ENCODE results near the gene IZUMO1. TPM values are rescaled to one million over a fixed set of nuclear protein-coding genes. Genes with fewer than 3 reads are reported as not detected.

The IZUMO1 gene
- total and polyA plus RNA-seq, 2 of the 13 experiments (the other 11 are each of a cell fraction or from before 2014, with no cell fraction given): 0.07 to 0.22 TPM

- TF ChIP-seq ZNF441 (CRISPR knock-in tag; IDR thresholded peaks at IDR 0.05; ENCODE audit: borderline replicate concordance) (no peak), U2AF2 (IDR thresholded peaks at IDR 0.05; ENCODE audit: low read depth, low read length) (no peak), NR2C2 (CRISPR knock-in tag; IDR thresholded peaks at IDR 0.05; ENCODE audit: borderline replicate concordance) (peak; percentile 76; the same call in 1 of the 2 replicates), ZNF720 (CRISPR knock-in tag; IDR thresholded peaks at IDR 0.05) (no peak), SRSF9 (IDR thresholded peaks at IDR 0.05; ENCODE audit: borderline replicate concordance, insufficient read depth, low read depth, low read length, poor library complexity, severe bottlenecking) (no peak), ZFP91 (CRISPR knock-in tag; IDR thresholded peaks at IDR 0.05; ENCODE audit: borderline replicate concordance) (no peak; the same call in 1 of the 2 replicates), ZIK1 (CRISPR knock-in tag; IDR thresholded peaks at IDR 0.05; ENCODE audit: borderline replicate concordance, low read depth) (peak; percentile 30; the same call in 1 of the 2 replicates), IRF2 (CRISPR knock-in tag; IDR thresholded peaks at IDR 0.05) (peak; percentile 22; the same call in 1 of the 2 replicates), ZNF749 (CRISPR knock-in tag; IDR thresholded peaks at IDR 0.05; ENCODE audit: borderline replicate concordance) (no peak), NFYB (CRISPR knock-in tag; IDR thresholded peaks at IDR 0.05) (peak; percentile 91), HDAC6 (IDR thresholded peaks at IDR 0.05; ENCODE audit: low read depth, low read length) (no peak), HDAC2 (CRISPR knock-in tag; IDR thresholded peaks at IDR 0.05) (no peak), ZNF780A (CRISPR knock-in tag; IDR thresholded peaks at IDR 0.05) (no peak), KLF15 (CRISPR knock-in tag; IDR thresholded peaks at IDR 0.05; ENCODE audit: borderline replicate concordance) (no peak), ETV5 (CRISPR knock-in tag; IDR thresholded peaks at IDR 0.05; ENCODE audit: borderline replicate concordance) (no peak), ZNF274 (CRISPR knock-in tag; IDR thresholded peaks at IDR 0.05) (no peak)
- TF ChIP-seq, protein P1, sequence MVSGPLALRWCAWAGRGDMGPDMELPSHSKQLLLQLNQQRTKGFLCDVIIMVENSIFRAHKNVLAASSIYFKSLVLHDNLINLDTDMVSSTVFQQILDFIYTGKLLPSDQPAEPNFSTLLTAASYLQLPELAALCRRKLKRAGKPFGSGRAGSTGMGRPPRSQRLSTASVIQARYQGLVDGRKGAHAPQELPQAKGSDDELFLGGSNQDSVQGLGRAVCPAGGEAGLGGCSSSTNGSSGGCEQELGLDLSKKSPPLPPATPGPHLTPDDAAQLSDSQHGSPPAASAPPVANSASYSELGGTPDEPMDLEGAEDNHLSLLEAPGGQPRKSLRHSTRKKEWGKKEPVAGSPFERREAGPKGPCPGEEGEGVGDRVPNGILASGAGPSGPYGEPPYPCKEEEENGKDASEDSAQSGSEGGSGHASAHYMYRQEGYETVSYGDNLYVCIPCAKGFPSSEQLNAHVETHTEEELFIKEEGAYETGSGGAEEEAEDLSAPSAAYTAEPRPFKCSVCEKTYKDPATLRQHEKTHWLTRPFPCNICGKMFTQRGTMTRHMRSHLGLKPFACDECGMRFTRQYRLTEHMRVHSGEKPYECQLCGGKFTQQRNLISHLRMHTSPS (CRISPR knock-in tag; IDR thresholded peaks at IDR 0.05; ENCODE audit: low read depth): no peak
- TF ChIP-seq, protein P2, sequence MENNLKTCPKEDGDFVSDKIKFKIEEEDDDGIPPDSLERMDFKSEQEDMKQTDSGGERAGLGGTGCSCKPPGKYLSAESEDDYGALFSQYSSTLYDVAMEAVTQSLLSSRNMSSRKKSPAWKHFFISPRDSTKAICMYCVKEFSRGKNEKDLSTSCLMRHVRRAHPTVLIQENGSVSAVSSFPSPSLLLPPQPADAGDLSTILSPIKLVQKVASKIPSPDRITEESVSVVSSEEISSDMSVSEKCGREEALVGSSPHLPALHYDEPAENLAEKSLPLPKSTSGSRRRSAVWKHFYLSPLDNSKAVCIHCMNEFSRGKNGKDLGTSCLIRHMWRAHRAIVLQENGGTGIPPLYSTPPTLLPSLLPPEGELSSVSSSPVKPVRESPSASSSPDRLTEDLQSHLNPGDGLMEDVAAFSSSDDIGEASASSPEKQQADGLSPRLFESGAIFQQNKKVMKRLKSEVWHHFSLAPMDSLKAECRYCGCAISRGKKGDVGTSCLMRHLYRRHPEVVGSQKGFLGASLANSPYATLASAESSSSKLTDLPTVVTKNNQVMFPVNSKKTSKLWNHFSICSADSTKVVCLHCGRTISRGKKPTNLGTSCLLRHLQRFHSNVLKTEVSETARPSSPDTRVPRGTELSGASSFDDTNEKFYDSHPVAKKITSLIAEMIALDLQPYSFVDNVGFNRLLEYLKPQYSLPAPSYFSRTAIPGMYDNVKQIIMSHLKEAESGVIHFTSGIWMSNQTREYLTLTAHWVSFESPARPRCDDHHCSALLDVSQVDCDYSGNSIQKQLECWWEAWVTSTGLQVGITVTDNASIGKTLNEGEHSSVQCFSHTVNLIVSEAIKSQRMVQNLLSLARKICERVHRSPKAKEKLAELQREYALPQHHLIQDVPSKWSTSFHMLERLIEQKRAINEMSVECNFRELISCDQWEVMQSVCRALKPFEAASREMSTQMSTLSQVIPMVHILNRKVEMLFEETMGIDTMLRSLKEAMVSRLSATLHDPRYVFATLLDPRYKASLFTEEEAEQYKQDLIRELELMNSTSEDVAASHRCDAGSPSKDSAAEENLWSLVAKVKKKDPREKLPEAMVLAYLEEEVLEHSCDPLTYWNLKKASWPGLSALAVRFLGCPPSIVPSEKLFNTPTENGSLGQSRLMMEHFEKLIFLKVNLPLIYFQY (CRISPR knock-in tag; IDR thresholded peaks at IDR 0.05; ENCODE audit: borderline replicate concordance): no peak
- TF ChIP-seq, protein P3, sequence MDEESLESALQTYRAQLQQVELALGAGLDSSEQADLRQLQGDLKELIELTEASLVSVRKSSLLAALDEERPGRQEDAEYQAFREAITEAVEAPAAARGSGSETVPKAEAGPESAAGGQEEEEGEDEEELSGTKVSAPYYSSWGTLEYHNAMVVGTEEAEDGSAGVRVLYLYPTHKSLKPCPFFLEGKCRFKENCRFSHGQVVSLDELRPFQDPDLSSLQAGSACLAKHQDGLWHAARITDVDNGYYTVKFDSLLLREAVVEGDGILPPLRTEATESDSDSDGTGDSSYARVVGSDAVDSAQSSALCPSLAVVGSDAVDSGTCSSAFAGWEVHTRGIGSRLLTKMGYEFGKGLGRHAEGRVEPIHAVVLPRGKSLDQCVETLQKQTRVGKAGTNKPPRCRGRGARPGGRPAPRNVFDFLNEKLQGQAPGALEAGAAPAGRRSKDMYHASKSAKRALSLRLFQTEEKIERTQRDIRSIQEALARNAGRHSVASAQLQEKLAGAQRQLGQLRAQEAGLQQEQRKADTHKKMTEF (CRISPR knock-in tag; IDR thresholded peaks at IDR 0.05): peak; percentile 71; the same call in 1 of the 2 replicates
These were observed 32.6 kb downstream of the IZUMO1 start (continued) for GRCh38 chr19:48713864-48714755.

Measured in HepG2 (cell line).